H9 (cell line): ENCODE results near the gene MON2. TPM values are rescaled to one million over a fixed set of nuclear protein-coding genes. Genes with fewer than 3 reads are reported as not detected.
A peak's percentile ranks its signal among the peaks of the same experiment; 100 is the strongest.

Experiments
- DNase-seq: peaks from one replicate; pipeline ENCODE4 v3.0.0-alpha.2; 2017
- H2AFZ ChIP-seq: one replicate; pipeline ENCODE4 v1.6.1; 2013; ENCODE audit warnings: mild to moderate bottlenecking, low read length, control low read depth, moderate library complexity
- H2AK5ac ChIP-seq: 2 replicates; pipeline ENCODE4 v1.6.1; 2013; ENCODE audit warnings: low read length, control low read depth, mixed read lengths; ENCODE audit not compliant: insufficient read length
- H2BK120ac ChIP-seq: one replicate; pipeline ENCODE4 v1.6.1; 2013; ENCODE audit warnings: low read depth, mild to moderate bottlenecking, low read length, control low read depth, inconsistent platforms; ENCODE audit not compliant: poor library complexity, severe bottlenecking
- H2BK12ac ChIP-seq: 2 replicates; pipeline ENCODE4 v1.6.1; 2013; ENCODE audit warnings: low read length, control low read depth, mixed read lengths, low read depth; ENCODE audit not compliant: insufficient read length
- H2BK15ac ChIP-seq: 2 replicates; pipeline ENCODE4 v1.6.1; 2013; ENCODE audit warnings: low read depth, low read length, control low read depth
- H2BK20ac ChIP-seq: one replicate; pipeline ENCODE4 v1.6.1; 2013; ENCODE audit warnings: low read depth, mild to moderate bottlenecking, low read length, control low read depth, inconsistent platforms; ENCODE audit not compliant: poor library complexity, severe bottlenecking
- H2BK5ac ChIP-seq: 2 replicates; pipeline ENCODE4 v1.6.1; 2013; ENCODE audit warnings: low read length, control low read depth, mixed read lengths; ENCODE audit not compliant: insufficient read length
- H3K14ac ChIP-seq: 2 replicates; pipeline ENCODE4 v1.6.1; 2013; ENCODE audit warnings: low read length, control low read depth; ENCODE audit not compliant: insufficient read depth
- H3K18ac ChIP-seq: 2 replicates; pipeline ENCODE4 v1.6.1; 2013; ENCODE audit warnings: low read depth, mild to moderate bottlenecking, mixed read lengths, low read length, control low read depth; ENCODE audit not compliant: insufficient read length
- H3K23ac ChIP-seq: 2 replicates; pipeline ENCODE4 v1.6.1; 2013; ENCODE audit warnings: low read length, control low read depth, mixed read lengths, low read depth; ENCODE audit not compliant: insufficient read length
- H3K23me2 ChIP-seq: 2 replicates; pipeline ENCODE4 v1.6.1; 2013; ENCODE audit warnings: low read depth, mild to moderate bottlenecking, mixed read lengths, low read length, control low read depth; ENCODE audit not compliant: insufficient read length, poor library complexity, severe bottlenecking
- H3K27ac ChIP-seq: 2 replicates; pipeline ENCODE4 v1.5.1; 2013; ENCODE audit warnings: low read length, control low read depth, mixed read lengths, low read depth; ENCODE audit not compliant: insufficient read length
- H3K27me3 ChIP-seq: 2 replicates; pipeline ENCODE4 v1.6.1; 2013; ENCODE audit warnings: low read length, control low read depth, inconsistent platforms; ENCODE audit not compliant: insufficient read depth
- H3K4ac ChIP-seq: 2 replicates; pipeline ENCODE4 v1.6.1; 2013; ENCODE audit warnings: low read depth, mild to moderate bottlenecking, control low read depth, inconsistent platforms, low read length, moderate library complexity
- H3K4me1 ChIP-seq: 2 replicates; pipeline ENCODE4 v1.6.1; 2013; ENCODE audit warnings: low read length, control low read depth, inconsistent platforms; ENCODE audit not compliant: insufficient read depth
- H3K4me2 ChIP-seq: 2 replicates; pipeline ENCODE4 v1.6.1; 2013; ENCODE audit warnings: low read length, control low read depth, mixed read lengths; ENCODE audit not compliant: insufficient read length, insufficient read depth
- H3K56ac ChIP-seq: 2 replicates; pipeline ENCODE4 v1.6.1; 2013; ENCODE audit warnings: low read depth, mild to moderate bottlenecking, mixed read lengths, low read length, control low read depth; ENCODE audit not compliant: insufficient read length
- H3K79me1 ChIP-seq: 2 replicates; pipeline ENCODE4 v1.6.1; 2013; ENCODE audit warnings: low read depth, mild to moderate bottlenecking, moderate library complexity, low read length, control low read depth, inconsistent platforms; ENCODE audit not compliant: insufficient read depth, poor library complexity, severe bottlenecking
- H3K79me2 ChIP-seq: 2 replicates; pipeline ENCODE4 v1.6.1; 2013; ENCODE audit warnings: low read length, control low read depth, inconsistent platforms; ENCODE audit not compliant: insufficient read depth
- H3K9ac ChIP-seq: 2 replicates; pipeline ENCODE4 v1.6.1; 2013; ENCODE audit warnings: low read length, control low read depth, mixed read lengths; ENCODE audit not compliant: insufficient read length; ENCODE audit errors: extremely low read depth
- H3K9me3 ChIP-seq: one replicate; pipeline ENCODE4 v1.6.1; 2013; ENCODE audit warnings: low read depth, low read length, inconsistent platforms; ENCODE audit not compliant: control insufficient read depth
- H3T11ph ChIP-seq: one replicate; pipeline ENCODE4 v1.6.1; 2013; ENCODE audit warnings: mild to moderate bottlenecking, low read length, control low read depth, inconsistent platforms
- H4K20me1 ChIP-seq: one replicate; pipeline ENCODE4 v1.6.1; 2013; ENCODE audit not compliant: control insufficient read depth, insufficient read length, insufficient read depth
- H4K5ac ChIP-seq: 2 replicates; pipeline ENCODE4 v1.6.1; 2013; ENCODE audit warnings: low read depth, mild to moderate bottlenecking, mixed read lengths, low read length, control low read depth; ENCODE audit not compliant: insufficient read length
- H4K8ac ChIP-seq: replicated peaks from 2 replicates; pipeline ENCODE4 v1.6.1; 2013; ENCODE audit warnings: low read length, control low read depth, mixed read lengths, low read depth; ENCODE audit not compliant: insufficient read length
- H4K91ac ChIP-seq: 2 replicates; pipeline ENCODE4 v1.6.1; 2013; ENCODE audit warnings: low read depth, mild to moderate bottlenecking, moderate library complexity, mixed read lengths, low read length, control low read depth; ENCODE audit not compliant: insufficient read length
- H3K27ac Mint-ChIP-seq, 3 experiments: 2 replicates in 2 of 3; 3 replicates in 1 of 3; pipeline ENCODE4 v1.8.0; 2020 to 2021; ENCODE audit warnings: mixed read lengths in 3 of 3, mild to moderate bottlenecking in 1 of 3, moderate library complexity in 1 of 3
- H3K27me3 Mint-ChIP-seq: 2 replicates; pipeline ENCODE4 v1.8.0; 2021; ENCODE audit warnings: low read depth, mild to moderate bottlenecking, moderate library complexity, mixed read lengths
- H3K36me3 Mint-ChIP-seq, 3 experiments: 2 replicates in 2 of 3; 3 replicates in 1 of 3; pipeline ENCODE4 v1.8.0; 2020 to 2021; ENCODE audit warnings: low read depth in 3 of 3, mixed read lengths in 3 of 3; ENCODE audit not compliant: insufficient read depth in 1 of 3
- H3K4me1 Mint-ChIP-seq, 2 experiments: 2 replicates each; pipeline ENCODE4 v1.8.0; 2020; ENCODE audit warnings: mixed read lengths in 2 of 2
- H3K4me3 Mint-ChIP-seq, 2 experiments: 2 replicates in 1 of 2; 3 replicates in 1 of 2; pipeline ENCODE4 v1.8.0; 2020 to 2021; ENCODE audit warnings: mild to moderate bottlenecking in 2 of 2, mixed read lengths in 2 of 2, moderate library complexity in 1 of 2
- H3K9me3 Mint-ChIP-seq, 2 experiments: 2 replicates in 1 of 2; 3 replicates in 1 of 2; pipeline ENCODE4 v1.8.0; 2020; ENCODE audit warnings: mild to moderate bottlenecking in 2 of 2, mixed read lengths in 2 of 2, moderate library complexity in 1 of 2
- WGBS: extraction: QIAGEN DNeasy Blood & Tissue Kit; methylation state at CpG from one replicate; pipeline ENCODE4 v1.1.7; 2013; ENCODE audit warnings: missing lambda C conversion rate, low lambda C conversion rate, mixed read lengths; ENCODE audit not compliant: insufficient read length; ENCODE audit errors: extremely low coverage; 5-methylcytosine and 5-hydroxymethylcytosine counted together
- total RNA-seq: library from RNA; stranded (reverse); gene quantifications from 2 replicates; pipeline ENCODE4 v1.2.1, GENCODE V29; 2021
- TF ChIP-seq, protein P1 (sequence below): fragments of 200-600 bp; sonication (generic); conservative IDR thresholded peaks from 3 replicates; pipeline ENCODE4 v1.8.0; 2021; ENCODE audit warnings: antibody characterized with exemption, mild to moderate bottlenecking

MON2 gene
- total RNA-seq, 1 experiment from 2014 or later: 21.9 TPM

DNA sequence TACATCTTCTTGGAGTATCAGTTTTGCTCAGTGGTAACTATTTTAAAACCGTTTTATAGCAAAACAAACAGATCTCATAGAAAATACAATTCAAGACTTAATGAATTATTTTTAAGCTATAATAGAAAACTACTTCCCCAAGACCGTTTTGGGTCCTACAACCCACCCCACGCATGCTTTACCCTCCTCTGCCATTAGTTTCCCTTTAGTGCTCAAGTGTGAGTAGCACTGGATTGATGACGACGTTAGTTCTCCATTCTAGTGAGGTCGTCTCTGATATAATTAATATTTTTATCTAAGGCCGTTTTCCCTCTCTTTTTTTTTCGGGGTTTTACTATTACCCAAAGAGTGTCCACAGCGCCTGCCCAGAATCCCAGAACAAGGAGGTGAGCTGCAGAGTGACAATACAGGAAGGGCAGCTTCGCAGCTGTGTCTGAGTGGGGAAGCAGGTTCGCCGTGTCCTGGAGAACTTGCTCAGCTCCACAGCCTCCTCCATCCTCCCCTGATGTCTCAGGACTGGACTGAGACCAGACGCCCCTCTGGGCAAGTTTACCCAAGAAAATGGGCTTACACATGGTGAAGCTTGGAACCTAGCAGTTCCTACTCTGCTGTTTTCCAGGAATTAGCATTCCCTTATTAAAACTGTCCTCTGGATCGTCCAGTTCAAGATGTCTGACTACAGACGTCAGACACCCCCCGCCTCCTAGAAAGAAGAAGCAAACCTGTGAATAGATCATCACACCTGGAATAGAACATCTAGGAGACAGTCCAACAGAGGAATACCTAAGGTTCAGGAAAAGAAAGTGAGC, 31.9 kb upstream of the MON2 start:
- H3K4me1 ChIP-seq: 0 out of 2 replicates have a peak, but pooled peaks cover 3% of the 10 kb centered on the region
- no peaks in the 10 kb centered on the region for H3K79me2 ChIP-seq
- H3K23me2 ChIP-seq: peaks cover 4% of the 10 kb centered on the region
- H4K8ac ChIP-seq: no peak overlapping the region
- H2AFZ ChIP-seq: no peak overlapping the region
- peaks cover 11% of the 10 kb centered on the region; the same call in 1 of the 2 replicates for H3K27me3 ChIP-seq
- H3K27ac Mint-ChIP-seq: no peak overlapping the region; a peak in 1 of 7 replicates
- no peak overlapping the region for H3K18ac ChIP-seq
- H3K9me3 ChIP-seq: no peaks in the 10 kb centered on the region
- H3K9ac ChIP-seq: no peak overlapping the region
- H2BK120ac ChIP-seq: no peak overlapping the region
- H3K4ac ChIP-seq: no peak overlapping the region
- H3K79me1 ChIP-seq: no peaks in the 10 kb centered on the region
- no peak overlapping the region; the same call in 1 of the 2 replicates for H3K14ac ChIP-seq
- H4K5ac ChIP-seq: no peak overlapping the region
- H3T11ph ChIP-seq: no peak overlapping the region
- H2AK5ac ChIP-seq: no peak overlapping the region
- DNase-seq: no peak
- H3K4me2 ChIP-seq: peak overlapping the region; percentile 88
- H2BK5ac ChIP-seq: no peak overlapping the region
- H3K27me3 Mint-ChIP-seq: peaks cover 75% of the 10 kb centered on the region
- H3K56ac ChIP-seq: no peak overlapping the region
- no peaks in the 10 kb centered on the region; a peak in 1 of 7 replicates for H3K36me3 Mint-ChIP-seq
- H2BK15ac ChIP-seq: no peak overlapping the region
- H3K27ac ChIP-seq: no peak overlapping the region
- H2BK20ac ChIP-seq: no peak overlapping the region
- peak overlapping the region; percentile 67 to 88 for H3K4me3 Mint-ChIP-seq
- TF ChIP-seq, protein P1, sequence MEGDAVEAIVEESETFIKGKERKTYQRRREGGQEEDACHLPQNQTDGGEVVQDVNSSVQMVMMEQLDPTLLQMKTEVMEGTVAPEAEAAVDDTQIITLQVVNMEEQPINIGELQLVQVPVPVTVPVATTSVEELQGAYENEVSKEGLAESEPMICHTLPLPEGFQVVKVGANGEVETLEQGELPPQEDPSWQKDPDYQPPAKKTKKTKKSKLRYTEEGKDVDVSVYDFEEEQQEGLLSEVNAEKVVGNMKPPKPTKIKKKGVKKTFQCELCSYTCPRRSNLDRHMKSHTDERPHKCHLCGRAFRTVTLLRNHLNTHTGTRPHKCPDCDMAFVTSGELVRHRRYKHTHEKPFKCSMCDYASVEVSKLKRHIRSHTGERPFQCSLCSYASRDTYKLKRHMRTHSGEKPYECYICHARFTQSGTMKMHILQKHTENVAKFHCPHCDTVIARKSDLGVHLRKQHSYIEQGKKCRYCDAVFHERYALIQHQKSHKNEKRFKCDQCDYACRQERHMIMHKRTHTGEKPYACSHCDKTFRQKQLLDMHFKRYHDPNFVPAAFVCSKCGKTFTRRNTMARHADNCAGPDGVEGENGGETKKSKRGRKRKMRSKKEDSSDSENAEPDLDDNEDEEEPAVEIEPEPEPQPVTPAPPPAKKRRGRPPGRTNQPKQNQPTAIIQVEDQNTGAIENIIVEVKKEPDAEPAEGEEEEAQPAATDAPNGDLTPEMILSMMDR: no peak
- H3K4me1 Mint-ChIP-seq: peaks cover 15 to 17% of the 10 kb centered on the region in 2 experiments
- peaks cover 3% of the 10 kb centered on the region for H4K20me1 ChIP-seq
- no CpG with 5 or more reads among the region's 16 CpGs for WGBS
- H2BK12ac ChIP-seq: no peak overlapping the region
- H4K91ac ChIP-seq: no peak overlapping the region
- H3K23ac ChIP-seq: no peak overlapping the region
- H3K9me3 Mint-ChIP-seq: no peaks in the 10 kb centered on the region
